GM10847 (cell line): Measurements from ENCODE around the gene PLD4.

Experiments used
- POLR2A ChIP-seq: IDR thresholded peaks from 2 replicates; pipeline ENCODE4 v1.6.1; 2011; ENCODE audit not compliant: insufficient read length; ENCODE audit errors: extremely low read depth

PLD4 gene

GRCh38 chr14:104931304-104931770, 6.7 kb downstream of the PLD4 start:
- TF ChIP-seq POLR2A, result no peak

GRCh38 chr14:104931771-104932675, 7.3 kb downstream of the PLD4 start:
- no peak for TF ChIP-seq POLR2A

DNA sequence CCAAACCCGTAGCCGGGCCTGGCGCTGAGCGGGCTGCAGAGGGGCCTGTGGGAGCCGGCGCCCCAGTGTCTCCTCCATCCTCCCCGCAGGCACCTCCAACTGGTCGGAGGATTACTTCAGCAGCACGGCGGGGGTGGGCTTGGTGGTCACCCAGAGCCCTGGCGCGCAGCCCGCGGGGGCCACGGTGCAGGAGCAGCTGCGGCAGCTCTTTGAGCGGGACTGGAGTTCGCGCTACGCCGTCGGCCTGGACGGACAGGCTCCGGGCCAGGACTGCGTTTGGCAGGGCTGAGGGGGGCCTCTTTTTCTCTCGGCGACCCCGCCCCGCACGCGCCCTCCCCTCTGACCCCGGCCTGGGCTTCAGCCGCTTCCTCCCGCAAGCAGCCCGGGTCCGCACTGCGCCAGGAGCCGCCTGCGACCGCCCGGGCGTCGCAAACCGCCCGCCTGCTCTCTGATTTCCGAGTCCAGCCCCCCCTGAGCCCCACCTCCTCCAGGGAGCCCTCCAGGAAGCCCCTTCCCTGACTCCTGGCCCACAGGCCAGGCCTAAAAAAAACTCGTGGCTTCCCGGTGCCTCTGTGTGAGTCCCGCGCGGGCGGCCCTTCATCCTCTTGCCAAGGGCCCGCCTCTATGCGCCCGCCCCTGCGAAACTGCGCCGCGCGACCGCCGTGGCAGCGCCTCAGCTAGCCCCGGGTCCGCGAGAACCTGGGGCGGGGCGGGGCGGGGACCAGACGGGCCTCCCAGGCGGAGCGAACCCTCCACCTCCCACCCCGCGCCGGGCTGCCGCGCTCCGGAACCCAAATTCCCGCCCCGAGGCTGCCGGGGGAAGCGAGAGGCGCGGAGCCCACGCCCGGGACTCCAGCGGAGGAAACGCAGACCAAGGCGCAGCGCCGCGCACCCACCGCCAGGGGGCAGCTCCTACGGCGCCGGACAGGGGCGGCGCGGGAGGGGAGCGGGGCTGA, 8.3 kb downstream of the PLD4 start:
- no peak for TF ChIP-seq POLR2A

- no peak for TF ChIP-seq POLR2A
Observed at GRCh38 chr14:104933746-104934733, 9.4 kb downstream of the PLD4 start.

DNA sequence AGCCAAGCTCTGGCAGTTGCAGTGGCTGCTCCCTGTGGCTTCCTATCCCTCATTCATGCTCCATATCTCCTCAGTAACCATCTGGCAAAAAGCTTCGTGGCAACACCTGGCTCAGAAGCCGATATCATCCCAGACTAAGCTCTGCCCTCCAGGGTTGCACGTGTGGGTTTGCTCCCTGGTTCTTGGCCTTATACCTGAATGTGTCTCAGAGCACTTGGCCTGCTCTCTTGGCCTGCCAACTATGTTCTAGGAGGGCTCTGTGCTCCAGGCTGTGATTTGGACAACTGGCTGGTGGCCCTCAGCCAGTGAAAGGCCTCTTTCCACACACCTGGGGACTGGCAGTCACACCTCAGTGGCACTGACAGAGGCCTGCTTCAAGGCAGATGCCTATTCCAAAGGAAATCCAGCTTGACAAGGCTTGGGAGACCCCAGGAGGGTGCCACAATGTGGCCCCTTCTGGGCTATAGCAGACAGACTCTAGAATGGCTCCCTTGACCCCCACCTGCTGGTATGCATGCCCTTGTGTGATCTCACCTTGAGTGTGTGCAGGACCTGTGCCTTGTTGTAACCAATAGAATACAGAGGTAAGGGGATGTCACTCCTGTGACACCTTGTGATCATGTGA, 10.5 kb downstream of the PLD4 start:
- no peak for TF ChIP-seq POLR2A

DNA sequence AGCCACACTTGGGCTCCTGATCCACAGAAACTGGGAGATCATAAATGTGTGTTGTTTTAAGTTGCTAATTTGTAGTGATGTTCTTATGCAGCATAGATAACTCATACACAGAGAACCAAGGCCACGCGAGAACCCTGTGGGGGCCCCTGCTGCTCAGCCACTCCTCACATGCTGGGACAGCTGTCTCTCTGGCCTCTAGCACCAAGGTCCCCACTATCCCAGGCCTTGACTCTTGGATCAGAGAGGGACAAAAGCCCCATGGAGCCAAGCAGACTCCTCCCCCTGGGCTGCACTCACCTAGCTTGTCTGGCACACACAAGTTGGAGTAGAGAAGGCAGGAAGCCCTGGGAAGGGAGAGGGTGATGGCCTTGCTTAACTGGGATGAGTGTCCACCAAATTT, 11.3 kb downstream of the PLD4 start:
- no peak for TF ChIP-seq POLR2A

- TF ChIP-seq POLR2A, result no peak
Observed at GRCh38 chr14:104936361-104937155, 11.9 kb downstream of the PLD4 start.

DNA sequence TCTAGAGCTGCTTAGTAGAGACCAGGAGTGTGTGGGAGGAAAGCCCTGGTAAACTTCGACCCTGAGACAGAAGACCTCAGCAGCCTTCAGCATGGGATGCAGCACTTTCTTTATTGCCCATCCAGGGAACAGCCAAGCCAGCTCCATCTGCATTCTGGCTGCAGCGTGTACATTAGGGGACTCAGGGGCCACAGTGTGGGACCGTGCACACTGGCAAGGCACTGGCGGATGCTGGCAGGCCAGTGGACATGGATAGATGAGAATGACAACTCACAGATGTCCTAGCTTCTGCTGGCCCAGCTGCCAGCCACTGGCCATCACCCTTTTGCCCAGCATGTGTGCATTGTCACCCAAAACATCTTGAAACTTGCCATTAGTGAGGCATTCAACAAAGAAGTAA, 12.5 kb downstream of the PLD4 start:
- TF ChIP-seq POLR2A, result no peak

- TF ChIP-seq POLR2A, result no peak
Observed at GRCh38 chr14:104937694-104938365, 13.2 kb downstream of the PLD4 start.

DNA sequence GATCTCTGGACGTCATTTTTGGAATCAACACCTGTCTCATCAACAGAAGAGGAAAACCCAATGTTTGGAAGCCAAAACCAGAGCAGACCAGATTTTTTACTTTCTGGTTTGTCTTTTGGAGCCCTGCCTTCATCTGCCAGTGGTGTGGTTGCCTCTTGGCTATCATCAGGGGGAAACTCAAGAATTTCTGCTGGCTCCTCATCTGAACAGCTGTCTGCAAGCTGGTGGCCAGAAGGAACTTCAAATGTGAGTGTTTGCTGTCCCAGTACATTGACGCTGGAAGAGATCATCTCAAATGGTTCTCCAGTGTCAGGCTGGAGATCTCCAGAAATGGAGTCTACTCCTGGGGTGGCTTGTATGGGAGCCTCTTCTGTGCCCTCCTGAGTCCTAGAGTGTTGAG, 13.8 kb downstream of the PLD4 start:
- no peak for TF ChIP-seq POLR2A

- TF ChIP-seq POLR2A, result no peak
Observed at GRCh38 chr14:104938960-104939359, 14.3 kb downstream of the PLD4 start.

- TF ChIP-seq POLR2A, result no peak
Observed at GRCh38 chr14:104939666-104940410, 15.2 kb downstream of the PLD4 start.
